Measurements from ENCODE around the gene TCN2. TPM values are rescaled to one million over a fixed set of nuclear protein-coding genes. Genes with fewer than 3 reads are reported as not detected.

TCN2 gene
- total RNA-seq, 4 donors from 2014 or later, result 4.9 to 24.2 (median 11.0) TPM

DNA sequence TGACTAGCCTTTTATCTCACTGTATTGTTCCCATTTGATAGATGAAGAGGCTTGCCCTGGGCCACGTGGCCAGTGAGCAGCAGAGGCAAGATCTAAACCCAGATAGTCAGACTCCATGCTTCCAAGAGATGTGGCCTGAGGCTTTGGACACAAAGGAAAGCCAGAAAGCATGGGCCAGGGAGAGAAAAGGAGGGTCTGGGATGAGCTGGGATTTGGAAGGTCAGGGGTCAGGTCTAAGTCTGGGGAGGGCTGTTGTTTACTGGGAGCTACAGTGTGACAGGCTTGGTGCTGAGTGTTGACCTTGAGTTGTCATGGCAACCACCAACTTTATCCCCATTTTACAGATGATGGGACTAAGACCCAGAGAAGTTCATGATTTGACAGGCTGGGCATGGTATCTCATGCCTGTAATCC is 30.7 kb downstream of the TCN2 start:
- Histone ChIP-seq H3K4me3 (peak overlapping the region; percentile 82), H3K9me3 (no peaks in the 10 kb centered on the region), H3K27me3 (no peaks in the 10 kb centered on the region), H3K4me1 (peaks cover 38% of the 10 kb centered on the region), H3K27ac (no peak overlapping the region), H3K36me3 (no peaks in the 10 kb centered on the region)
- 54% methylated on average over 1 of the region's 1 CpG for WGBS
- no peak for DNase-seq (ENCODE audit: low spot score in 2 of 2)
- TF ChIP-seq POLR2AphosphoS5 (IDR thresholded peaks at IDR 0.05) (no peak), POLR2A (IDR thresholded peaks at IDR 0.05) (no peak), EP300 (IDR thresholded peaks at IDR 0.05) (no peak)
- TF ChIP-seq, protein P1, sequence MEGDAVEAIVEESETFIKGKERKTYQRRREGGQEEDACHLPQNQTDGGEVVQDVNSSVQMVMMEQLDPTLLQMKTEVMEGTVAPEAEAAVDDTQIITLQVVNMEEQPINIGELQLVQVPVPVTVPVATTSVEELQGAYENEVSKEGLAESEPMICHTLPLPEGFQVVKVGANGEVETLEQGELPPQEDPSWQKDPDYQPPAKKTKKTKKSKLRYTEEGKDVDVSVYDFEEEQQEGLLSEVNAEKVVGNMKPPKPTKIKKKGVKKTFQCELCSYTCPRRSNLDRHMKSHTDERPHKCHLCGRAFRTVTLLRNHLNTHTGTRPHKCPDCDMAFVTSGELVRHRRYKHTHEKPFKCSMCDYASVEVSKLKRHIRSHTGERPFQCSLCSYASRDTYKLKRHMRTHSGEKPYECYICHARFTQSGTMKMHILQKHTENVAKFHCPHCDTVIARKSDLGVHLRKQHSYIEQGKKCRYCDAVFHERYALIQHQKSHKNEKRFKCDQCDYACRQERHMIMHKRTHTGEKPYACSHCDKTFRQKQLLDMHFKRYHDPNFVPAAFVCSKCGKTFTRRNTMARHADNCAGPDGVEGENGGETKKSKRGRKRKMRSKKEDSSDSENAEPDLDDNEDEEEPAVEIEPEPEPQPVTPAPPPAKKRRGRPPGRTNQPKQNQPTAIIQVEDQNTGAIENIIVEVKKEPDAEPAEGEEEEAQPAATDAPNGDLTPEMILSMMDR (IDR thresholded peaks at IDR 0.05), result no peak

DNA sequence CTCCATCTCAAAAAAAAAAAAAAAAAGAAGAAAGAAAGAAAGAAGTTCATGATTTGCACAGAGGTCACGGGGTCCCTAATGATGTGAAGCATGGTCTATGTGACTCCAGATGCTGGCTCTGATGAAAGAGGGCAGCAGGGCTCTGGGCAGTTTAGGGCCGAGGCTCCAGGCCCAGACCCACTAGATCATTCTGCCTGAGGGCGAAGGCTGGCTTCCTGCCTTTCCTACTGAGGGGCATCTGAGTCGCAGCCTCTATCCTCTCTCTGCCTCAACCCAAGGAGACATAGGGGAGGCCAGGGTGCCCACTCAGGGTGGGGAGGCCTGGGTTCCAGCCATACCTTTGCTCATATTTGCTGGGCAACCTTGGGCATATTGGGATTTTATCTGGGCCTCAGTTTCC is 33.4 kb downstream of the TCN2 start:
- DNase-seq (ENCODE audit: low spot score in 2 of 2), result no peak
- Histone ChIP-seq H3K4me1 (peaks cover 27% of the 10 kb centered on the region), H3K27me3 (no peaks in the 10 kb centered on the region), H3K36me3 (no peaks in the 10 kb centered on the region), H3K27ac (no peak overlapping the region), H3K9me3 (no peaks in the 10 kb centered on the region), H3K4me3 (no peak overlapping the region)
- TF ChIP-seq, protein P1 (IDR thresholded peaks at IDR 0.05), result no peak
- TF ChIP-seq EP300 (IDR thresholded peaks at IDR 0.05) (no peak), POLR2AphosphoS5 (IDR thresholded peaks at IDR 0.05) (no peak)
- WGBS, result 88% methylated on average over 4 of the region's 4 CpGs

DNA sequence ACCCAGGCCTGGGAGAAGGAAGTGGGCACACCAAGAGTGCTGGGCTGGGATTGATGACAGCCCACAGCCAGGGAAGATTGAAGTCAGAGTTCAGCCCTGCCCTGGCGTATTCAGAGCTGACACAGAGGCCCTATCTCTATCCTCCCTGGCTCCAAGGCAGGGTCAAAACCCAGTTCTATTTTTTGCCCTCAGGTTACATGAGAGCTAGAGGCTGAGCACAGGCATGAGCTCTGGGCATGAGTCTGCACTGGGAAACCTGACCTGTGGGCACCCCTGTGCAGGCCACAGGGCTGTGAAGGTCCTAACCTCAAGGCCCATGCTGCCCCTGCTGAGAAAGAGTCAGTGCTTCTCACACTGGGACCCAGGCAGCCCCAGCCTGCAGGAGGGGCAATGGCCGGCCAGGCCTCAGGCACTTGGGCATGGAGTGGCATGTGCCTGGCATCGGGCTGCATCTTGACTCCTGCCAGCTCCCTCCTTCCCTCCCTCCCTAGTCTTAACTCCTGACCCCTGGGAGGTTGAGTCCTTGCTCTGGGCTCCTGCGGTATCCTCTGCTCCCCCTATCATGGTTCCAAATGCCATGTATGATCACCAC is 34.0 kb downstream of the TCN2 start:
- Histone ChIP-seq H3K4me1 (peaks cover 24% of the 10 kb centered on the region), H3K4me3 (no peak overlapping the region), H3K27me3 (no peaks in the 10 kb centered on the region), H3K27ac (no peak overlapping the region), H3K9me3 (no peaks in the 10 kb centered on the region), H3K36me3 (no peaks in the 10 kb centered on the region)
- WGBS, result 72% methylated on average over 3 of the region's 4 CpGs
- DNase-seq (ENCODE audit: low spot score in 2 of 2), result no peak
- TF ChIP-seq POLR2A (IDR thresholded peaks at IDR 0.05) (no peak), EP300 (IDR thresholded peaks at IDR 0.05) (no peak), POLR2AphosphoS5 (IDR thresholded peaks at IDR 0.05) (no peak)
- TF ChIP-seq, protein P1 (IDR thresholded peaks at IDR 0.05), result no peak

DNA sequence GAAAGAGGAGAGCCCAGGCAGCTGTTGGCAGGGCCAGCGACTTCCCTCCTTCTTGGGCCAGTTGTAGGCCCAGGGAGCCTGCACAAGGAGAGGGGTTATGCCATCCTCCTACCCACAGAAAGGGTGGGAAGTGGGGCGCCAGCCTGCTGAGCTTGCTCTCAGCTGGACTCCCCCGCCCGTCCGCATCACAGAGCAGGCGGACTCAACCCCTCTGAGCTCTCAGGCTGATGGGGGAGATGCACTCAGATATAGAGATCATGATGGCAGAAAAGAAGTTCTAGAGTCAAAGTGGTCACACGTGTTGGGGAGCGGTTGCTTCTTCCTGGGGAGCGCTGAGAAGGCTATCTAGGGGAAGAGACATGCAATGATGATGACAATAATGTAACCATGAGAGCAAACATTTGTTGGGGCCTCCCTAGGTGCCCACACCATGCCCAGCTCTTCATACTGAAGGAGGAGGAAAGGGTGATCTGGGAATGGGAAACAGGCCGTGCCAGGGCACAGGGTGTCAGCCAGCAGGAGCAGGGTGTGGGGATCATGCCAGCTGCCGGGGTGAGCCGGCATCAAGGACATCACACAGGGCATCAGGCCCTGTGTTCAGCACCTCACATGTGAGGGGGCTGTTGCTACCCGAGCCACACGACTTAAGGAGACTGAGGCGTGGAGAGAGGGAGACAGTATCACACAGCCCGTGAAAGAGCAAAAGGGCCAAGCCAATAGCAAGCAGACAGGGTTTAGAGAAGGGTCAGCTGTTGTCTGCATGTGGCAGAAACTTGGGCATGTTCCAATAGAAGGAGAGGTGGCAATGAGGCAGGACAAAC is 36.3 kb downstream of the TCN2 start:
- H3K27me3 ChIP-seq, result no peaks in the 10 kb centered on the region
- H3K4me3 ChIP-seq, result no peak overlapping the region
- H3K4me1 ChIP-seq, result peaks cover 4% of the 10 kb centered on the region
- DNase-seq (ENCODE audit: low spot score in 2 of 2), result no peak
- H3K9me3 ChIP-seq, result no peaks in the 10 kb centered on the region
- no peaks in the 10 kb centered on the region for H3K36me3 ChIP-seq
- 84% methylated on average over 16 of the region's 16 CpGs for WGBS
- no peak for TF ChIP-seq EP300 (IDR thresholded peaks at IDR 0.05)
- no peak for TF ChIP-seq POLR2AphosphoS5 (IDR thresholded peaks at IDR 0.05)
- TF ChIP-seq, protein P1 (IDR thresholded peaks at IDR 0.05), result no peak
- no peak for TF ChIP-seq POLR2A (IDR thresholded peaks at IDR 0.05)
- no peak overlapping the region for H3K27ac ChIP-seq

DNA sequence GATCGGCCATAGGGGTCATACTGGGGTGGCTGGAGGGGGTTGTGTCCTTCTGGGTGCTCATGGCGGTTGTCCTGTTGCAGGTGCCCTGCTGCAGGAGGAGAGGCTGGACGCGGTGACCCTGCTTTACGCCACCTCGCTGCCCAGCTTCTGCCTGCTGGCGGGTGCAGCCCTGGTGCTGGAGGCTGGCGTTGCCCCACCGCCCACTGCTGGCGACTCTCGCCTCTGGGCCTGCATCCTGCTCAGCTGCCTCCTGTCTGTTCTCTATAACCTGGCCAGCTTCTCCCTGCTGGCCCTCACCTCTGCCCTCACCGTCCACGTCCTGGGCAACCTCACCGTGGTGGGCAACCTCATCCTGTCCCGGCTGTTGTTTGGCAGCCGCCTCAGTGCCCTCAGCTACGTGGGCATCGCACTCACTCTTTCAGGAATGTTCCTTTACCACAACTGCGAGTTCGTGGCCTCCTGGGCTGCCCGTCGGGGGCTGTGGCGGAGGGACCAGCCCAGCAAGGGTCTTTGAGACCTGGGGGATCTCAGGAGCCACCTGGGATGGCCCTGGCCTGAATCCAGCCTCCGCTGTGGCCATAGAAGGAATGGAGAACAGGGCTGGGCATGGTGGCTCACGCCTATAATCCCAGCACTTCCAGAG is 39.7 kb downstream of the TCN2 start:
- 96% methylated on average over 25 of the region's 25 CpGs for WGBS
- Histone ChIP-seq H3K36me3 (no peaks in the 10 kb centered on the region), H3K27ac (no peak overlapping the region), H3K4me1 (peaks cover 7% of the 10 kb centered on the region), H3K27me3 (no peaks in the 10 kb centered on the region), H3K4me3 (no peak overlapping the region), H3K9me3 (no peaks in the 10 kb centered on the region)
- TF ChIP-seq, protein P1 (IDR thresholded peaks at IDR 0.05), result no peak
- no peak for DNase-seq (ENCODE audit: low spot score in 2 of 2)

Data from suprapubic skin (tissue), 4 donors.